Calu3 (cell line): ENCODE results near the gene CERKL. TPM values are rescaled to one million over a fixed set of nuclear protein-coding genes. Genes with fewer than 3 reads are reported as not detected.

ENCODE experiments used
- BruUV-seq: library from RNA; stranded (reverse); fragments of 400-500 nt; replicated peaks from 2 replicates; lab custom pipeline; 2021; lab: Mats Ljungman, UMichigan
- CTCF ChIA-PET: fragments of 300-600 bp; sonication (Branson Sonifier 250); formaldehyde crosslinking; loops from one replicate; lab custom pipeline; 2022; ENCODE audit warnings: antibody characterized with exemption; lab: Charles Lee
- DNase-seq: peaks from one replicate; pipeline ENCODE4 v3.0.0; 2022
- H3K27ac Mint-ChIP-seq: one replicate; pipeline ENCODE4 v1.8.0; 2022; ENCODE audit warnings: mixed read lengths; ENCODE audit not compliant: unreplicated experiment
- H3K27me3 Mint-ChIP-seq: one replicate; pipeline ENCODE4 v1.8.0; 2022; ENCODE audit warnings: mixed read lengths; ENCODE audit not compliant: unreplicated experiment
- H3K36me3 Mint-ChIP-seq: one replicate; pipeline ENCODE4 v1.8.0; 2022; ENCODE audit warnings: mild to moderate bottlenecking, moderate library complexity, mixed read lengths; ENCODE audit not compliant: insufficient read depth, unreplicated experiment
- H3K4me1 Mint-ChIP-seq: one replicate; pipeline ENCODE4 v1.8.0; 2022; ENCODE audit warnings: mild to moderate bottlenecking, low read depth, mixed read lengths; ENCODE audit not compliant: unreplicated experiment
- H3K4me3 Mint-ChIP-seq: one replicate; pipeline ENCODE4 v1.8.0; 2022; ENCODE audit warnings: mild to moderate bottlenecking, low read depth, moderate library complexity, mixed read lengths; ENCODE audit not compliant: unreplicated experiment
- H3K9me3 Mint-ChIP-seq: one replicate; pipeline ENCODE4 v1.8.0; 2022; ENCODE audit warnings: low read depth, mixed read lengths; ENCODE audit not compliant: unreplicated experiment
- CTCF ChIP-seq: fragments of 200-600 bp; IDR thresholded peaks from one replicate; pipeline ENCODE4 v1.8.0; 2022; ENCODE audit warnings: antibody characterized with exemption; ENCODE audit not compliant: unreplicated experiment
- intact Hi-C: fragments of 100-400 bp; cut with micrococcal nuclease; formaldehyde crosslinking; loops from one replicate; pipeline ENCODE4 v1.10.0; 2022; ENCODE audit not compliant: unreplicated experiment
- total RNA-seq: library from RNA; stranded (reverse); gene quantifications from 2 replicates; pipeline ENCODE4 v1.2.3, GENCODE V29; 2022

The CERKL gene
- total RNA-seq, 1 experiment from 2014 or later: 1.1 TPM

GRCh38 chr2:181613241-181613640 lies 43.7 kb downstream of the CERKL start:
- H3K27ac Mint-ChIP-seq: no peak overlapping the region
- no peaks in the 10 kb centered on the region for H3K9me3 Mint-ChIP-seq
- no peak for TF ChIP-seq CTCF
- H3K27me3 Mint-ChIP-seq: no peaks in the 10 kb centered on the region
- intact Hi-C loops: no loop called here
- BruUV-seq: no TSS peak
- CTCF ChIA-PET: interaction anchor here (1.3 kb wide), 1 partner anchor 8 kb away, joined by 4 read pairs; no protein-coding TSS in a partner anchor
- no peak for DNase-seq
- peaks cover under 1% of the 10 kb centered on the region for H3K36me3 Mint-ChIP-seq
- no peaks in the 10 kb centered on the region for H3K4me1 Mint-ChIP-seq
- no peak overlapping the region for H3K4me3 Mint-ChIP-seq

GRCh38 chr2:181607629-181608590 lies 49.0 kb downstream of the CERKL start:
- no peak overlapping the region for H3K27ac Mint-ChIP-seq
- intact Hi-C loops: no loop called here

DNA sequence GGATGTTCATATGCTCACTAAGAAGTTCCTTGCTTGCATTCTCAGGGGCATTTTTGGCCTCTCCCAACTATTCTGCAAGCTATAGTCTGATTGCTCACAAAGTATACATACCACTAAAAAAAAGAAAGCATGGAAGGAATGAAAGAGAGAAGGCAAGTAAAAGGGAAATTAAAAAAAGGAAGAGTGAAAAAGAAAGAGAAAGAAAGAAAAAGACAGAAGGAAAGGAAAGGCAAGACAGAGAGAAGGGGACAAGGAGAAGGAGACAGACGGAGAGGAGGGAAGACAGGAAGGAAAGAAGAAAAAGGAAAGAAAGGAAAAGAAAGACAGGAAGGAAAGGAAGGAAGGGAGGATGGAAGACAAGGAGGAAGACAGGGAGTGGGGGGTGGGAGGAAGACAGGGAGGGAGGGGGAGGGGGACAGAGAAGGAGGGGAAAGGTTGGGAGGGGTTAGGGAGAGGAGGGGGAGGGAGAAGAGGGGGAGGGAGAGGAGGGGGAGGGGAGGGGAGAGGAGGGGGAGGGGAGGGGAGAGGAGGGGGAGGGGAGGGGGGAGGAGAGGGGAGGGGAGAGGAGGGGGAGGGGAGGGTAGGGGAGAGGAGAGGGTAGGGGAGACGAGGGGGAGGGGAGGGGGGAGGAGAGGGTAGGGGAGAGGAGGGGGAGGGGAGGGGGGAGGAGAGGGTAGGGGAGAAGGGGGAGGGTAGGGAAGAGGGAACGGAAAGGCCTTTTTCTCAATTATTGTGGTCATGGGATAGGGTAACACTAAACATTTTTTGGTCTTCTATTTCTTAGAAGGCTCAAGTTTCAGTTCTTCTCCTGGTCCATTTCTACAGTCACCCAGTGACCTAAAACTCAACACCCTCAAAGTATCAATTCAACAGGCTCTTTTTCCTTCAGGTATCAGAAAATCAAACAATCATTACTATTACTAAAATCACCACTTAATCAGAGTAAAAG lies 50.7 kb downstream of the CERKL start:
- CTCF ChIA-PET: no interaction called here
- TF ChIP-seq CTCF: no peak
- no peaks in the 10 kb centered on the region for H3K27me3 Mint-ChIP-seq
- BruUV-seq: no TSS peak
- peak overlapping the region; percentile 26 for H3K27ac Mint-ChIP-seq
- H3K4me3 Mint-ChIP-seq: no peak overlapping the region
- H3K36me3 Mint-ChIP-seq: peaks cover 5% of the 10 kb centered on the region
- H3K9me3 Mint-ChIP-seq: no peaks in the 10 kb centered on the region
- peaks cover 10% of the 10 kb centered on the region for H3K4me1 Mint-ChIP-seq
- intact Hi-C loops: no loop called here
- DNase-seq: no peak

More at GRCh38 chr2:181607629-181608590, 49.0 kb downstream of the CERKL start:
- H3K9me3 Mint-ChIP-seq: no peaks in the 10 kb centered on the region
- H3K4me3 Mint-ChIP-seq: no peak overlapping the region
- H3K36me3 Mint-ChIP-seq: peaks cover 5% of the 10 kb centered on the region
- H3K27me3 Mint-ChIP-seq: no peaks in the 10 kb centered on the region
- CTCF ChIA-PET: interaction anchor here (1.1 kb wide), 1 partner anchor 107 kb away, joined by 3 read pairs; no protein-coding TSS in a partner anchor
- H3K4me1 Mint-ChIP-seq: peaks cover 10% of the 10 kb centered on the region
- BruUV-seq: no TSS peak
- TF ChIP-seq CTCF: no peak
- no peak for DNase-seq

DNA sequence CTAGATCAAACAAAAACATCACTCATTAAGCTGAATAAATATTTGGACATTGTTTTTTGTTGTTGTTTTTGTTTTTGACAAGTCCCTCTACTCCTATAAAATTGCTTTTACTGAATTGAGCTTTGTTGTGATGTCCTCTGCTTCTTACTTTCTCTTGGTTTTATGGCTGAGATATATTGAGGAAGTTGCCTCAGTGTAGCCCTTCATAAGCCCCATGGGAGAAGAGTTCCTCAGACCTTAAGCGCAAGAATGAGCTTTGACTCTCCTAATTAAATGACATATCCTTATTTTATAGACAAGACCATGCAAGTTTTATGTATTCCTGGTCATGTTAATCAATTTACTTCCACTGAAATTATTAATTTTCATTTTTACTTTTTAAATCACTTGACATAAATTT lies 54.9 kb downstream of the CERKL start:
- DNase-seq: no peak
- BruUV-seq: no TSS peak
- CTCF ChIA-PET: no interaction called here
- Mint-ChIP-seq H3K27me3 (no peaks in the 10 kb centered on the region), H3K4me1 (peaks cover 10% of the 10 kb centered on the region), H3K4me3 (no peak overlapping the region), H3K36me3 (no peaks in the 10 kb centered on the region), H3K27ac (no peak overlapping the region), H3K9me3 (no peaks in the 10 kb centered on the region)
- intact Hi-C loops: no loop called here
- TF ChIP-seq CTCF: no peak
